ENCODE data around the gene TBC1D22A. TPM values are rescaled to one million over a fixed set of nuclear protein-coding genes. Genes with fewer than 3 reads are reported as not detected.

The TBC1D22A gene
- total RNA-seq, 3 donors from 2014 or later = 19.0 to 23.6 (median 23.6) TPM

GRCh38 chr22:46995501-46996360, 233.3 kb downstream of the TBC1D22A start:
- H3K4me3 ChIP-seq = no peak overlapping the region
- intact Hi-C loops (cut with DNase I; ENCODE audit: low total_unique reads) = loop anchor here (10.0 kb wide), 1 partner anchor 501 kb away; no protein-coding TSS in a partner anchor
- no peak for DNase-seq (ENCODE audit: low spot score in 2 of 2)
- H3K4me1 ChIP-seq = no peaks in the 10 kb centered on the region
- H3K27me3 ChIP-seq = no peaks in the 10 kb centered on the region
- no peak overlapping the region for H3K27ac ChIP-seq
- H3K36me3 ChIP-seq = no peaks in the 10 kb centered on the region
- TF ChIP-seq POLR2AphosphoS5 (IDR thresholded peaks at IDR 0.05) (no peak), CTCF (IDR thresholded peaks at IDR 0.05) (no peak), POLR2A (IDR thresholded peaks at IDR 0.05) (no peak)
- H3K9me3 ChIP-seq = no peaks in the 10 kb centered on the region

- no peak overlapping the region for H3K4me3 ChIP-seq
- intact Hi-C loops (cut with DNase I; ENCODE audit: low total_unique reads) = loop anchor here (10.0 kb wide), 1 partner anchor 502 kb away; no protein-coding TSS in a partner anchor
- H3K36me3 ChIP-seq = no peaks in the 10 kb centered on the region
- H3K4me1 ChIP-seq = no peaks in the 10 kb centered on the region
- no peak for DNase-seq (ENCODE audit: low spot score in 2 of 2)
- H3K9me3 ChIP-seq = no peaks in the 10 kb centered on the region
- TF ChIP-seq CTCF (IDR thresholded peaks at IDR 0.05) = no peak
- no peak for TF ChIP-seq POLR2AphosphoS5 (IDR thresholded peaks at IDR 0.05)
- no peak for TF ChIP-seq POLR2A (IDR thresholded peaks at IDR 0.05)
- no peaks in the 10 kb centered on the region for H3K27me3 ChIP-seq
- no peak overlapping the region for H3K27ac ChIP-seq
These were observed 234.3 kb downstream of the TBC1D22A start for GRCh38 chr22:46996595-46997310.

GRCh38 chr22:46997311-46997970, 235.0 kb downstream of the TBC1D22A start:
- no peaks in the 10 kb centered on the region for H3K9me3 ChIP-seq
- DNase-seq (ENCODE audit: low spot score in 2 of 2) = no peak
- H3K4me1 ChIP-seq = no peaks in the 10 kb centered on the region
- intact Hi-C loops (cut with DNase I; ENCODE audit: low total_unique reads) = loop anchor here (10.0 kb wide), 1 partner anchor 503 kb away; no protein-coding TSS in a partner anchor
- H3K4me3 ChIP-seq = no peak overlapping the region
- H3K36me3 ChIP-seq = no peaks in the 10 kb centered on the region
- no peaks in the 10 kb centered on the region for H3K27me3 ChIP-seq
- H3K27ac ChIP-seq = no peak overlapping the region
- TF ChIP-seq POLR2A (IDR thresholded peaks at IDR 0.05) (no peak), CTCF (IDR thresholded peaks at IDR 0.05) (no peak), POLR2AphosphoS5 (IDR thresholded peaks at IDR 0.05) (no peak)

GRCh38 chr22:46998331-46998730, 235.9 kb downstream of the TBC1D22A start:
- H3K4me3 ChIP-seq = no peak overlapping the region
- intact Hi-C loops (cut with DNase I; ENCODE audit: low total_unique reads) = loop anchor here (10.0 kb wide), 1 partner anchor 504 kb away; no protein-coding TSS in a partner anchor
- no peaks in the 10 kb centered on the region for H3K36me3 ChIP-seq
- H3K27me3 ChIP-seq = no peaks in the 10 kb centered on the region
- DNase-seq (ENCODE audit: low spot score in 2 of 2) = no peak
- H3K4me1 ChIP-seq = no peaks in the 10 kb centered on the region
- TF ChIP-seq POLR2A (IDR thresholded peaks at IDR 0.05) (no peak), CTCF (IDR thresholded peaks at IDR 0.05) (no peak), POLR2AphosphoS5 (IDR thresholded peaks at IDR 0.05) (no peak)
- H3K9me3 ChIP-seq = no peaks in the 10 kb centered on the region
- H3K27ac ChIP-seq = no peak overlapping the region
